ENCODE measurements around the gene PCSK9. TPM values are rescaled to one million over a fixed set of nuclear protein-coding genes. Genes with fewer than 3 reads are reported as not detected.

The PCSK9 gene
- total and polyA plus RNA-seq, 12 donors: under 0.01 to 0.07 (median 0.05) TPM; not detected in 9

- Histone ChIP-seq H3K4me3 (no peak overlapping the region), H3K4me1 (peaks cover 0 to 14% (median 9%) of the 10 kb centered on the region in 9 donors), H3K36me3 (no peaks in the 10 kb centered on the region), H3K27ac (no peak overlapping the region), H3K27me3 (peaks cover 4 to 81% (median 72%) of the 10 kb centered on the region in 7 donors), H3K9me3 (no peaks in the 10 kb centered on the region)
- intact Hi-C loops (cut with DNase I): no loop called here
- 42 to 43% methylated on average over 9 of the region's 9 CpGs for WGBS, 2 donors
- DNase-seq (no peak), ATAC-seq (peak in 2 of 8 donors; percentile 7 to 9)
- TF ChIP-seq, protein P1, sequence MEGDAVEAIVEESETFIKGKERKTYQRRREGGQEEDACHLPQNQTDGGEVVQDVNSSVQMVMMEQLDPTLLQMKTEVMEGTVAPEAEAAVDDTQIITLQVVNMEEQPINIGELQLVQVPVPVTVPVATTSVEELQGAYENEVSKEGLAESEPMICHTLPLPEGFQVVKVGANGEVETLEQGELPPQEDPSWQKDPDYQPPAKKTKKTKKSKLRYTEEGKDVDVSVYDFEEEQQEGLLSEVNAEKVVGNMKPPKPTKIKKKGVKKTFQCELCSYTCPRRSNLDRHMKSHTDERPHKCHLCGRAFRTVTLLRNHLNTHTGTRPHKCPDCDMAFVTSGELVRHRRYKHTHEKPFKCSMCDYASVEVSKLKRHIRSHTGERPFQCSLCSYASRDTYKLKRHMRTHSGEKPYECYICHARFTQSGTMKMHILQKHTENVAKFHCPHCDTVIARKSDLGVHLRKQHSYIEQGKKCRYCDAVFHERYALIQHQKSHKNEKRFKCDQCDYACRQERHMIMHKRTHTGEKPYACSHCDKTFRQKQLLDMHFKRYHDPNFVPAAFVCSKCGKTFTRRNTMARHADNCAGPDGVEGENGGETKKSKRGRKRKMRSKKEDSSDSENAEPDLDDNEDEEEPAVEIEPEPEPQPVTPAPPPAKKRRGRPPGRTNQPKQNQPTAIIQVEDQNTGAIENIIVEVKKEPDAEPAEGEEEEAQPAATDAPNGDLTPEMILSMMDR (IDR thresholded peaks at IDR 0.05): no peak
Observed at GRCh38 chr1:55038974-55039341, 390 bp upstream of the PCSK9 start.

DNA sequence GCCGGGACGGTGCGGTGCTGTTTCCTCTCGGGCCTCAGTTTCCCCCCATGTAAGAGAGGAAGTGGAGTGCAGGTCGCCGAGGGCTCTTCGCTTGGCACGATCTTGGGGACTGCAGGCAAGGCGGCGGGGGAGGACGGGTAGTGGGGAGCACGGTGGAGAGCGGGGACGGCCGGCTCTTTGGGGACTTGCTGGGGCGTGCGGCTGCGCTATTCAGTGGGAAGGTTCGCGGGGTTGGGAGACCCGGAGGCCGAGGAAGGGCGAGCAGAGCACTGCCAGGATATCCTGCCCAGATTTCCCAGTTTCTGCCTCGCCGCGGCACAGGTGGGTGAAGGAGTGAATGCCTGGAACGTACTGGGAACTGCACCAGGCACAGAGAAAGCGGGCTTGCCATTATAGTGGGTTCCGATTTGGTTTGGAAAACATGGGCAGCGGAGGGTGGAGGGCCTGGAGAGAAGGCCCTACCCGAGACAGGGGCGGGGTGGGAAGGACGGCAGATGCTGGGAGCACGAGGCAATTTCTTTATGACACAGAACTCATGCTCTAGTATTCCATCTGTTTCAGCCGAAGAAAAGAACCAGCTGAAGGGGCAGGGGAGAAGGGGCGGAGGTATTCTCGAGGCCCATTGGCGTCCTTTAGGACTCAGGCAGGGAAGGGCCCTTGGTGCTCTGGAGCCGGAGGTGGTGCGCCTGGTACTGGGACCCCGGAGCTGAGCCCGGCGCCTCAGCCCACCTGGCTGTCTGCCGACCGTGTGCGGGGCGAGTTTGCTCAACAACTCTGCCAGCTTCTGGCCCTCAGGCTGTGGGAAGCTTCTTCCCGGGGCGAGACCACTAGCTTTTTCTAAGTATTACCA lies 960 bp downstream of the PCSK9 start:
- no peak overlapping the region for H3K27ac ChIP-seq
- DNase-seq (no peak), ATAC-seq (peak in 3 of 8 donors; percentile 22 to 34 (median 31))
- H3K4me1 ChIP-seq: peaks cover 0 to 14% (median 9%) of the 10 kb centered on the region in 9 donors
- 17 to 23% methylated on average over 49 of the region's 49 CpGs for WGBS, 2 donors
- peak overlapping the region in 2 of 10 donors; percentile 20 to 22 for H3K4me3 ChIP-seq
- TF ChIP-seq, protein P1 (IDR thresholded peaks at IDR 0.05): no peak
- no peaks in the 10 kb centered on the region for H3K36me3 ChIP-seq
- no peaks in the 10 kb centered on the region for H3K9me3 ChIP-seq
- intact Hi-C loops (cut with DNase I): no loop called here
- H3K27me3 ChIP-seq: peaks cover 4 to 68% (median 63%) of the 10 kb centered on the region in 7 donors

GRCh38 chr1:55040933-55041494 lies 1.7 kb downstream of the PCSK9 start:
- H3K27me3 ChIP-seq: peaks cover 4 to 62% (median 56%) of the 10 kb centered on the region in 7 donors
- ATAC-seq: no peak
- H3K36me3 ChIP-seq: no peaks in the 10 kb centered on the region
- peaks cover 0 to 14% (median 9%) of the 10 kb centered on the region in 9 donors for H3K4me1 ChIP-seq
- intact Hi-C loops (cut with DNase I): no loop called here
- TF ChIP-seq, protein P1 (IDR thresholded peaks at IDR 0.05): no peak
- DNase-seq: no peak
- WGBS, 2 donors: 46 to 61% methylated on average over 5 of the region's 5 CpGs
- H3K4me3 ChIP-seq: no peak overlapping the region
- no peak overlapping the region for H3K27ac ChIP-seq
- H3K9me3 ChIP-seq: no peaks in the 10 kb centered on the region

DNA sequence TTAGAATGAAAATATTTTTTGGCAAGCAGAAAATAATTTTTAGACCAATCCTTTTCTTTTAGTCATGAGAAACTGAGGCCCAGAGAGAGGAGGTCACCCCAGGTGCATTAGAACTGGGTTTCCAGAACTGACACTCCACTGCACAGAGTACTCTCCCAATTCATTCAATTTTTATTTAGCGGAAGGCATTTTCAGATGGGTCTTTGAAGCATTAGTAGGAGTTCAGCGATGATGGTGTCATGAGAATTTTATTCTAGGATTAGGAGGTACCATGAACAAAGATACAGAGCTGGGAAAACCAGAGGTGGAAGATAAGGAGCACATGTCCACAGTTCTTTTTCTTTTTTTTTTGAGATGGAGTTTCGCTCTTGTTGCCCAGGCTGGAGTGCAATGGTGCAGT lies 2.3 kb downstream of the PCSK9 start:
- 65 to 95% methylated on average over 3 of the region's 3 CpGs for WGBS, 2 donors
- TF ChIP-seq, protein P1 (IDR thresholded peaks at IDR 0.05): no peak
- no peak overlapping the region for H3K4me3 ChIP-seq
- H3K9me3 ChIP-seq: no peaks in the 10 kb centered on the region
- no peak overlapping the region for H3K27ac ChIP-seq
- DNase-seq (no peak), ATAC-seq (no peak)
- no peaks in the 10 kb centered on the region for H3K36me3 ChIP-seq
- peaks cover 4 to 56% (median 52%) of the 10 kb centered on the region in 7 donors for H3K27me3 ChIP-seq
- peaks cover 0 to 14% (median 9%) of the 10 kb centered on the region in 9 donors for H3K4me1 ChIP-seq
- intact Hi-C loops (cut with DNase I): no loop called here

All from heart right ventricle (tissue), 16 donors.